ENCODE measurements around the gene OR4X1. TPM values are rescaled to one million over a fixed set of nuclear protein-coding genes. Genes with fewer than 3 reads are reported as not detected.
A peak's percentile ranks its signal among the peaks of the same experiment; 100 is the strongest.
"Not testable (repeated sequence)": the region's sequence is repeated elsewhere in the genome, so short reads cannot be mapped to it uniquely, and the experiment has no call there.

Gene OR4X1
- total RNA-seq, 2 donors from 2014 or later, result not detected

DNA sequence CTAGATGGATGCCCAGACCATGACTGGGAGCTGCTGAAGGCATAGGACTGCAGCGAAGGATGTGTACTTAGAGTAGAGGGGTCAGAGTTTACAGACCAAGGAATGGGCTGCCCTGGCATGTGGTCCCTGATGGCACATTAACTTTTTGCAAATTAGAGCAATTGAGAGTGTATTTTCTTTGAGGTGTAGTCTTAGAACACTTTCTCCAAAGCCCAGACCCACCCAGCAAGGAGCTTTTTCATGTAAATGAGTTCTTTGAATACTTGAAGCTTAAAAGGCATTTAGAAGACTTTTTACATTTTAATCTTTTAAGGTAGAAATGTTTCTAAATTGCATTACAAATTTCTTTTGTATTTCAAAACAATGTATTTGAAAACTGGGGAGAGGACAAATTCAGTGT is 8.9 kb downstream of the OR4X1 start:
- peaks cover 49% of the 10 kb centered on the region for H3K9me3 ChIP-seq (ENCODE audit: control insufficient read depth, low read length)
- H3K9me3 Mint-ChIP-seq, result peaks cover 20% of the 10 kb centered on the region
- WGBS, 2 experiments (ENCODE audit: insufficient coverage in 1 of 2, insufficient read length in 1 of 2), result 40% methylated on average over 1 of the region's 1 CpG; no CpG with 5 or more reads in 1 of the 2 experiments
- peaks cover 20% of the 10 kb centered on the region for H3K27me3 Mint-ChIP-seq (ENCODE audit: insufficient read depth)
- H3K4me1 Mint-ChIP-seq, result no peaks in the 10 kb centered on the region
- H3K4me1 ChIP-seq (ENCODE audit: control insufficient read depth, insufficient read depth, low read length), result no peaks in the 10 kb centered on the region
- H3K27me3 ChIP-seq (ENCODE audit: control insufficient read depth, insufficient read depth, low read length, poor library complexity, severe bottlenecking), result no peaks in the 10 kb centered on the region
- TF ChIP-seq, protein P1, sequence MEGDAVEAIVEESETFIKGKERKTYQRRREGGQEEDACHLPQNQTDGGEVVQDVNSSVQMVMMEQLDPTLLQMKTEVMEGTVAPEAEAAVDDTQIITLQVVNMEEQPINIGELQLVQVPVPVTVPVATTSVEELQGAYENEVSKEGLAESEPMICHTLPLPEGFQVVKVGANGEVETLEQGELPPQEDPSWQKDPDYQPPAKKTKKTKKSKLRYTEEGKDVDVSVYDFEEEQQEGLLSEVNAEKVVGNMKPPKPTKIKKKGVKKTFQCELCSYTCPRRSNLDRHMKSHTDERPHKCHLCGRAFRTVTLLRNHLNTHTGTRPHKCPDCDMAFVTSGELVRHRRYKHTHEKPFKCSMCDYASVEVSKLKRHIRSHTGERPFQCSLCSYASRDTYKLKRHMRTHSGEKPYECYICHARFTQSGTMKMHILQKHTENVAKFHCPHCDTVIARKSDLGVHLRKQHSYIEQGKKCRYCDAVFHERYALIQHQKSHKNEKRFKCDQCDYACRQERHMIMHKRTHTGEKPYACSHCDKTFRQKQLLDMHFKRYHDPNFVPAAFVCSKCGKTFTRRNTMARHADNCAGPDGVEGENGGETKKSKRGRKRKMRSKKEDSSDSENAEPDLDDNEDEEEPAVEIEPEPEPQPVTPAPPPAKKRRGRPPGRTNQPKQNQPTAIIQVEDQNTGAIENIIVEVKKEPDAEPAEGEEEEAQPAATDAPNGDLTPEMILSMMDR (conservative IDR thresholded peaks at IDR 0.05), result no peak
- DNase-seq, result peak; percentile 57
- H3K36me3 ChIP-seq (ENCODE audit: control insufficient read depth, insufficient read depth, low read length), result no peaks in the 10 kb centered on the region
- H3K27ac Mint-ChIP-seq, result no peak overlapping the region
- no peak overlapping the region for H3K9ac ChIP-seq (ENCODE audit: extremely low read depth, low read length, poor library complexity, severe bottlenecking)
- no peaks in the 10 kb centered on the region for H3K36me3 Mint-ChIP-seq (ENCODE audit: low read depth)
- no peak overlapping the region for H3K27ac ChIP-seq (ENCODE audit: low read depth, low read length)
- H3K4me3 Mint-ChIP-seq, result no peak overlapping the region
- H3K4me3 ChIP-seq (ENCODE audit: low read length), result no peak overlapping the region

DNA sequence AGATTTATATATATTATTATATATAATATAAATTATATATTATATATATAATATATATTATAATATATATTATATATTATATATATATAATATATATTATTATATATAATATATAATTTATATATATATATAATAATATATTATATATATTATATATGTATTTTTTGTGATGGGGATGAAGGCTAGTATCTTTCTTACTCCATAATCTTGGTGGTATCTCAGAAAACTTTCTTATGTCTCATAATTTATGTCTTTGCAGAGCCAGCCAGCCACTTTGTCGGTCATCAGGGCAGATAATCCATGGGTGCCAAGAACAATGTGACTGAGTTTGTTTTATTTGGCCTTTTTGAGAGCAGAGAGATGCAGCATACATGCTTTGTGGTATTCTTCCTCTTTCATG is 42.3 kb downstream of the OR4X1 start, which contains the start of gene OR4S1:
Gene OR4S1, plus strand, starts transcription at position 301 of the 400 bp plus-strand sequence. Its CDS starts 0 bp downstream, at position 301.
- TF ChIP-seq, protein P1 (conservative IDR thresholded peaks at IDR 0.05), result no peak
- Histone ChIP-seq H3K4me1 (ENCODE audit: control insufficient read depth, insufficient read depth, low read length) (no peaks in the 10 kb centered on the region), H3K27me3 (ENCODE audit: control insufficient read depth, insufficient read depth, low read length, poor library complexity, severe bottlenecking) (no peaks in the 10 kb centered on the region), H3K4me3 (ENCODE audit: low read length) (no peak within 1 kb of the TSS), H3K9me3 (ENCODE audit: control insufficient read depth, low read length) (peaks cover 47% of the 10 kb centered on the region), H3K27ac (ENCODE audit: low read depth, low read length) (no peak within 1 kb of the TSS), H3K9ac (ENCODE audit: extremely low read depth, low read length, poor library complexity, severe bottlenecking) (no peak within 1 kb of the TSS), H3K36me3 (ENCODE audit: control insufficient read depth, insufficient read depth, low read length) (no peaks in the 10 kb centered on the region)
- Mint-ChIP-seq H3K27ac (no peak within 1 kb of the TSS), H3K36me3 (ENCODE audit: low read depth) (no peaks in the 10 kb centered on the region), H3K4me3 (no peak within 1 kb of the TSS), H3K4me1 (no peaks in the 10 kb centered on the region), H3K27me3 (ENCODE audit: insufficient read depth) (no peaks in the 10 kb centered on the region), H3K9me3 (peaks cover 43% of the 10 kb centered on the region)
- 56 to 59% methylated on average over 1 of the region's 1 CpG for WGBS, 2 experiments (ENCODE audit: insufficient coverage in 1 of 2, insufficient read length in 1 of 2)
- no peak for DNase-seq

DNA sequence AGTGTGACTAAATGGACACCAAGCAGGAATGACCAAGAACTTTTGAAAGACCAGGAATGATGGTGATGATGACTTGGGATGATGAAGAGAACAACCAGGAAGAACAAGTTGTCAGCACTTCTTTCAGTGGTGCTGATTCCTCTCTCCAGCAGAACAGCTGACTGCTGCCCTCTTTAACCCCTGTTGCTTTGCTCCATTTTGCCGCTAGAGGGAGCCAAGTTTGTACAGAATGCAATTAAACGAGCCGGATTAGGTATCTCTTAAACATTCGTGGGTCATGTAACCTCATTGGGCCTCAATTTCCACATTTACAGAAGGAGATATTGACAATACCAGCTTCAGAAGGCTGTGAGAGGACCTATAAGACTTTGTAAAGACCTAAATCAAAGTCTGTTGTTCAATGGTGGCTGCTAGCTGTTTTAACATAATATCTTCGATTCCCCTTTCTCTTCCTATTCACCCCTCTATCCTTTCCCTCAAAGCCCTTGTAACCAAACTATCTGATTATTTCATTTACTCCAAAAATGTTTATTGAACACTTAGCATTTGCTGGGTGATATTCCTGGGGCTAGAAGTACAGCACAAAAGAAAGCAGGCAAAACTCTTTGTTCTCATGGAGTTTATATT is 44.2 kb downstream of the OR4X1 start:
- H3K27ac ChIP-seq (ENCODE audit: low read depth, low read length), result no peak overlapping the region
- TF ChIP-seq, protein P1 (conservative IDR thresholded peaks at IDR 0.05), result peak; percentile 85
- 42 to 43% methylated on average over 4 to 5 of the region's 5 CpGs for WGBS, 2 experiments (ENCODE audit: insufficient coverage in 1 of 2, insufficient read length in 1 of 2)
- Mint-ChIP-seq H3K4me3 (no peak overlapping the region), H3K36me3 (ENCODE audit: low read depth) (no peaks in the 10 kb centered on the region), H3K4me1 (no peaks in the 10 kb centered on the region), H3K27me3 (ENCODE audit: insufficient read depth) (no peaks in the 10 kb centered on the region), H3K27ac (no peak overlapping the region), H3K9me3 (peaks cover 49% of the 10 kb centered on the region)
- no peaks in the 10 kb centered on the region for H3K27me3 ChIP-seq (ENCODE audit: control insufficient read depth, insufficient read depth, low read length, poor library complexity, severe bottlenecking)
- no peak overlapping the region for H3K4me3 ChIP-seq (ENCODE audit: low read length)
- DNase-seq, result peak; percentile 92
- no peak overlapping the region for H3K9ac ChIP-seq (ENCODE audit: extremely low read depth, low read length, poor library complexity, severe bottlenecking)
- H3K36me3 ChIP-seq (ENCODE audit: control insufficient read depth, insufficient read depth, low read length), result no peaks in the 10 kb centered on the region
- no peaks in the 10 kb centered on the region for H3K4me1 ChIP-seq (ENCODE audit: control insufficient read depth, insufficient read depth, low read length)
- peaks cover 50% of the 10 kb centered on the region for H3K9me3 ChIP-seq (ENCODE audit: control insufficient read depth, low read length)

DNA sequence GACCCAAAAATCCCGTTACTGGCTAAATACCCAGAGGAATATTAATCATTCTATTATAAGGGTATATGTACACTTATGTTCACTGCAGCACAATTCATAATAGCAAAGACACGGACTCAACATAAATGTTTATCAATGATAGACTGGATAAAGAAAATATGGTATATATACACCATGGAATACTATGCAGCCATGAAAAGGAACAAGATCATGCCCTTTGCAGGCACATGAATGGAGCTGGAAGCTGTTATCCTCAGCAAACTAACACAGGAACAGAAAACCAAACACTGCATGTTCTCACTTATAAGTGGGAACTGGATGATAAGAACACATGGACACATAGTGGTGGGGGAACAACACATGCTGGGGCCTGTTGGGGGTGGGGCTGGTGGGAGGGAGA is 49.9 kb downstream of the OR4X1 start:
- DNase-seq; H3K4me1 Mint-ChIP-seq; H3K27ac Mint-ChIP-seq; H3K36me3 ChIP-seq (ENCODE audit: control insufficient read depth, insufficient read depth, low read length); H3K4me1 ChIP-seq (ENCODE audit: control insufficient read depth, insufficient read depth, low read length); H3K27me3 ChIP-seq (ENCODE audit: control insufficient read depth, insufficient read depth, low read length, poor library complexity, severe bottlenecking); H3K27me3 Mint-ChIP-seq (ENCODE audit: insufficient read depth); H3K9ac ChIP-seq (ENCODE audit: extremely low read depth, low read length, poor library complexity, severe bottlenecking); H3K27ac ChIP-seq (ENCODE audit: low read depth, low read length); H3K4me3 Mint-ChIP-seq; H3K36me3 Mint-ChIP-seq (ENCODE audit: low read depth); H3K4me3 ChIP-seq (ENCODE audit: low read length): not testable (repeated sequence)
- no CpG with 5 or more reads among the region's 2 CpGs for WGBS, 2 experiments (ENCODE audit: insufficient coverage in 1 of 2, insufficient read length in 1 of 2)
- H3K9me3 ChIP-seq (ENCODE audit: control insufficient read depth, low read length), result peaks cover 58% of the 10 kb centered on the region
- peaks cover 66% of the 10 kb centered on the region for H3K9me3 Mint-ChIP-seq

All from endodermal cell (in vitro differentiated cells).